ENCODE results near the gene PIP5K1B. TPM values are rescaled to one million over a fixed set of nuclear protein-coding genes. Genes with fewer than 3 reads are reported as not detected.

PIP5K1B gene
- polyA plus RNA-seq, 1 donor (not counting 4 experiments of a cell fraction or from before 2014, with no cell fraction given): not detected

GRCh38 chr9:68867066-68867465 is 162.0 kb downstream of the PIP5K1B start:
- no peak overlapping the region for H3K9ac ChIP-seq (ENCODE audit: control insufficient read depth, extremely low read depth, insufficient read depth, low read length)
- no peak overlapping the region for H3K4me2 ChIP-seq (ENCODE audit: control insufficient read depth, extremely low read depth, insufficient read depth, low read depth, low read length)
- no peaks in the 10 kb centered on the region for H3K9me1 ChIP-seq (ENCODE audit: control insufficient read depth, extremely low read depth, insufficient read depth, low read length)
- no peaks in the 10 kb centered on the region for H3K4me1 ChIP-seq (ENCODE audit: control insufficient read depth, extremely low read depth, insufficient read depth, low read length)
- no peaks in the 10 kb centered on the region for H4K20me1 ChIP-seq (ENCODE audit: control insufficient read depth, extremely low read depth, insufficient read depth, low read length)
- FAIRE-seq (no peak), DNase-seq (ENCODE audit: low read depth, low spot score) (no peak)
- dilution Hi-C loops (cut with MboI; ENCODE audit: extremely low pct_ligation_motif_present, low sequenced_read_pairs): no loop called here
- TF ChIP-seq CTCF (optimal IDR thresholded peaks at IDR 0.05 in 1 of 3, IDR thresholded peaks at IDR 0.05 in 1 of 3, conservative IDR thresholded peaks at IDR 0.05 in 1 of 3; ENCODE audit: extremely low read depth in 1 of 3, insufficient read depth in 2 of 3, low read length in 3 of 3) (no peak), EZH2 (IDR thresholded peaks at IDR 0.05; ENCODE audit: low read length) (no peak)
- H3K9me3 ChIP-seq (ENCODE audit: control insufficient read depth, low read depth, low read length): no peaks in the 10 kb centered on the region
- no peak overlapping the region for H3K4me3 ChIP-seq (ENCODE audit: control insufficient read depth in 2 of 3, extremely low read depth in 1 of 3, insufficient read depth in 2 of 3, low read depth in 1 of 3, low read length in 3 of 3)
- no peak overlapping the region for H3K27ac ChIP-seq (ENCODE audit: control insufficient read depth, insufficient read depth, low read length)
- peaks cover 2% of the 10 kb centered on the region for H3K27me3 ChIP-seq (ENCODE audit: control insufficient read depth, extremely low read depth, insufficient read depth, low read length)
- H3K79me2 ChIP-seq (ENCODE audit: control insufficient read depth, insufficient read depth, low read length): no peaks in the 10 kb centered on the region
- H3K36me3 ChIP-seq (ENCODE audit: control insufficient read depth in 2 of 2, extremely low read depth in 1 of 2, insufficient read depth in 2 of 2, low read length in 2 of 2): no peaks in the 10 kb centered on the region
- no peak overlapping the region for H2AFZ ChIP-seq (ENCODE audit: control insufficient read depth, low read length)

- no peaks in the 10 kb centered on the region for H4K20me1 ChIP-seq (ENCODE audit: control insufficient read depth, extremely low read depth, insufficient read depth, low read length)
- peaks cover 4% of the 10 kb centered on the region for H3K27me3 ChIP-seq (ENCODE audit: control insufficient read depth, extremely low read depth, insufficient read depth, low read length)
- H3K4me2 ChIP-seq (ENCODE audit: control insufficient read depth, extremely low read depth, insufficient read depth, low read depth, low read length): no peak overlapping the region
- FAIRE-seq (no peak), DNase-seq (ENCODE audit: low read depth, low spot score) (no peak)
- no peaks in the 10 kb centered on the region for H3K36me3 ChIP-seq (ENCODE audit: control insufficient read depth in 2 of 2, extremely low read depth in 1 of 2, insufficient read depth in 2 of 2, low read length in 2 of 2)
- dilution Hi-C loops (cut with MboI; ENCODE audit: extremely low pct_ligation_motif_present, low sequenced_read_pairs): no loop called here
- no peak overlapping the region for H3K9ac ChIP-seq (ENCODE audit: control insufficient read depth, extremely low read depth, insufficient read depth, low read length)
- H2AFZ ChIP-seq (ENCODE audit: control insufficient read depth, low read length): no peak overlapping the region
- TF ChIP-seq EZH2 (IDR thresholded peaks at IDR 0.05; ENCODE audit: low read length) (no peak), CTCF (optimal IDR thresholded peaks at IDR 0.05 in 1 of 3, IDR thresholded peaks at IDR 0.05 in 1 of 3, conservative IDR thresholded peaks at IDR 0.05 in 1 of 3; ENCODE audit: extremely low read depth in 1 of 3, insufficient read depth in 2 of 3, low read length in 3 of 3) (no peak)
- H3K9me1 ChIP-seq (ENCODE audit: control insufficient read depth, extremely low read depth, insufficient read depth, low read length): no peaks in the 10 kb centered on the region
- no peak overlapping the region for H3K4me3 ChIP-seq (ENCODE audit: control insufficient read depth in 2 of 3, extremely low read depth in 1 of 3, insufficient read depth in 2 of 3, low read depth in 1 of 3, low read length in 3 of 3)
- no peak overlapping the region for H3K27ac ChIP-seq (ENCODE audit: control insufficient read depth, insufficient read depth, low read length)
- no peaks in the 10 kb centered on the region for H3K79me2 ChIP-seq (ENCODE audit: control insufficient read depth, insufficient read depth, low read length)
- no peaks in the 10 kb centered on the region for H3K4me1 ChIP-seq (ENCODE audit: control insufficient read depth, extremely low read depth, insufficient read depth, low read length)
- no peaks in the 10 kb centered on the region for H3K9me3 ChIP-seq (ENCODE audit: control insufficient read depth, low read depth, low read length)
These were observed 164.0 kb downstream of the PIP5K1B start for GRCh38 chr9:68869022-68869421.
